IMR-90 (cell line): ENCODE results near the gene ZNF564. TPM values are rescaled to one million over a fixed set of nuclear protein-coding genes. Genes with fewer than 3 reads are reported as not detected.
A peak's percentile ranks its signal among the peaks of the same experiment; 100 is the strongest.

Experiments
- ATAC-seq: fragments of 200-7000 bp; cut with Tn5 transposase; 2 replicates; pipeline ENCODE4 v1.9.1; 2020; ENCODE audit warnings: low read depth, mild to moderate bottlenecking, moderate library complexity
- BruUV-seq: library from RNA; stranded (reverse); fragments of 400-500 nt; replicated peaks from 2 replicates; lab custom pipeline; 2021; lab: Mats Ljungman, UMichigan
- CTCF ChIA-PET: fragments of 300-600 bp; formaldehyde crosslinking; extraction: SDS; loops from one replicate; lab custom pipeline; 2021; ENCODE audit warnings: antibody characterized with exemption; lab: Yijun Ruan, JAX
- POLR2A ChIA-PET: fragments of 300-600 bp; sonication (Branson Sonifier 250); formaldehyde crosslinking; loops from one replicate; lab custom pipeline; 2022; ENCODE audit warnings: antibody characterized with exemption; ENCODE audit not compliant: unreplicated experiment; lab: Charles Lee
- DNase-seq: peaks from one replicate; pipeline ENCODE4 v3.0.0; 2013
- H2AFZ ChIP-seq: replicated peaks from 2 replicates; pipeline ENCODE3; 2013; ENCODE audit warnings: low read length, mild to moderate bottlenecking; ENCODE audit not compliant: poor library complexity
- H2AK5ac ChIP-seq: 2 replicates; pipeline ENCODE4 v1.6.1; 2013; ENCODE audit warnings: low read depth, low read length, inconsistent platforms
- H2AK9ac ChIP-seq: replicated peaks from 2 replicates; pipeline ENCODE3; 2013; ENCODE audit warnings: mild to moderate bottlenecking, low read depth, low read length, moderate library complexity; ENCODE audit not compliant: poor library complexity
- H2BK120ac ChIP-seq: 2 replicates; pipeline ENCODE4 v1.6.1; 2013; ENCODE audit warnings: low read depth, low read length, inconsistent platforms
- H2BK15ac ChIP-seq: 3 replicates; pipeline ENCODE4 v1.6.1; 2013; ENCODE audit warnings: low read depth, low read length, inconsistent platforms
- H2BK20ac ChIP-seq: 2 replicates; pipeline ENCODE4 v1.6.1; 2013; ENCODE audit warnings: low read depth, mild to moderate bottlenecking, inconsistent platforms, low read length, moderate library complexity
- H2BK5ac ChIP-seq: 2 replicates; pipeline ENCODE4 v1.6.1; 2013; ENCODE audit warnings: mild to moderate bottlenecking, low read depth, low read length, inconsistent platforms; ENCODE audit not compliant: poor library complexity, severe bottlenecking
- H3K14ac ChIP-seq: replicated peaks from 2 replicates; pipeline ENCODE4 v1.6.1; 2013; ENCODE audit warnings: low read depth, low read length, inconsistent platforms
- H3K18ac ChIP-seq: 2 replicates; pipeline ENCODE4 v1.6.1; 2013; ENCODE audit warnings: low read depth, low read length, control low read depth
- H3K23ac ChIP-seq: 2 replicates; pipeline ENCODE4 v1.6.1; 2013; ENCODE audit warnings: low read depth, low read length, inconsistent platforms
- H3K27ac ChIP-seq: 2 replicates; pipeline ENCODE4 v1.5.1; 2013; ENCODE audit warnings: mild to moderate bottlenecking, control low read depth, low read length; ENCODE audit not compliant: insufficient read depth
- H3K27me3 ChIP-seq: 2 replicates; pipeline ENCODE4 v1.6.1; 2013; ENCODE audit warnings: low read length; ENCODE audit not compliant: control insufficient read depth, insufficient read depth
- H3K36me3 ChIP-seq: 2 replicates; pipeline ENCODE4 v1.6.1; 2013; ENCODE audit warnings: low read length, mixed read lengths; ENCODE audit not compliant: control insufficient read depth, insufficient read depth
- H3K4ac ChIP-seq: 2 replicates; pipeline ENCODE4 v1.6.1; 2013; ENCODE audit warnings: low read depth, low read length, inconsistent platforms
- H3K4me1 ChIP-seq: 2 replicates; pipeline ENCODE4 v1.6.1; 2013; ENCODE audit warnings: low read length, mixed read lengths; ENCODE audit not compliant: control insufficient read depth, insufficient read depth
- H3K4me2 ChIP-seq: 2 replicates; pipeline ENCODE4 v1.6.1; 2013; ENCODE audit warnings: low read depth, mild to moderate bottlenecking, control low read depth, low read length, moderate library complexity
- H3K4me3 ChIP-seq: 2 replicates; pipeline ENCODE4 v1.5.1; 2013; ENCODE audit warnings: low read depth, mild to moderate bottlenecking, control low read depth, low read length, moderate library complexity; ENCODE audit not compliant: insufficient read depth
- H3K56ac ChIP-seq: 2 replicates; pipeline ENCODE4 v1.6.1; 2013; ENCODE audit warnings: low read length, inconsistent platforms; ENCODE audit not compliant: insufficient read depth; ENCODE audit errors: extremely low read depth
- H3K79me1 ChIP-seq, 2 experiments: 2 replicates each; pipeline ENCODE4 v1.6.1; 2013; ENCODE audit warnings: low read length in 2 of 2, inconsistent platforms in 1 of 2, low read depth in 1 of 2
- H3K9ac ChIP-seq: 2 replicates; pipeline ENCODE4 v1.6.1; 2013; ENCODE audit warnings: low read depth, low read length, control low read depth
- H3K9me1 ChIP-seq: 2 replicates; pipeline ENCODE4 v1.6.1; 2013; ENCODE audit warnings: low read length, inconsistent platforms; ENCODE audit not compliant: insufficient read depth
- H3K9me3 ChIP-seq: 2 replicates; pipeline ENCODE4 v1.6.1; 2013; ENCODE audit warnings: low read length; ENCODE audit not compliant: control insufficient read depth, insufficient read depth
- H4K20me1 ChIP-seq: 2 replicates; pipeline ENCODE4 v1.6.1; 2013; ENCODE audit warnings: low read length, inconsistent platforms; ENCODE audit not compliant: insufficient read depth
- H4K5ac ChIP-seq: 2 replicates; pipeline ENCODE4 v1.6.1; 2013; ENCODE audit warnings: mild to moderate bottlenecking, low read depth, low read length, control low read depth
- H4K8ac ChIP-seq, 2 experiments: 2 replicates each; pipeline ENCODE4 v1.6.1; 2013; ENCODE audit warnings: low read depth in 2 of 2, low read length in 2 of 2, control low read depth in 1 of 2, inconsistent platforms in 1 of 2
- H4K91ac ChIP-seq: 2 replicates; pipeline ENCODE4 v1.6.1; 2013; ENCODE audit warnings: low read depth, low read length, inconsistent platforms; ENCODE audit not compliant: insufficient read depth
- BHLHE40 ChIP-seq: fragments of 150-350 bp; IDR thresholded peaks from 2 replicates; pipeline ENCODE4 v1.6.1; 2016; ENCODE audit warnings: mild to moderate bottlenecking, low read depth, low read length
- CEBPB ChIP-seq: IDR thresholded peaks from 2 replicates; pipeline ENCODE4 v1.6.1; 2012; ENCODE audit warnings: low read depth, low read length, improper control_type of control experiment
- ELK1 ChIP-seq: fragments of 150-350 bp; IDR thresholded peaks from 2 replicates; pipeline ENCODE4 v1.6.1; 2016; ENCODE audit warnings: low read depth, mild to moderate bottlenecking, low read length, moderate library complexity, borderline replicate concordance
- FOS ChIP-seq: fragments of 150-350 bp; IDR thresholded peaks from 2 replicates; pipeline ENCODE4 v1.6.1; 2016; ENCODE audit warnings: low read depth, low read length
- MAFK ChIP-seq: IDR thresholded peaks from 2 replicates; pipeline ENCODE4 v1.6.1; 2012; ENCODE audit warnings: low read depth, low read length, improper control_type of control experiment
- MXI1 ChIP-seq: IDR thresholded peaks from 2 replicates; pipeline ENCODE4 v1.6.1; 2012; ENCODE audit warnings: low read depth, mild to moderate bottlenecking, low read length, moderate library complexity, borderline replicate concordance
- POLR2A ChIP-seq: IDR thresholded peaks from 2 replicates; pipeline ENCODE4 v1.6.1; 2012; ENCODE audit warnings: mild to moderate bottlenecking, low read depth, low read length
- RAD21 ChIP-seq: IDR thresholded peaks from 2 replicates; pipeline ENCODE4 v1.6.1; 2012; ENCODE audit warnings: low read length, improper control_type of control experiment
- RFX5 ChIP-seq: IDR thresholded peaks from 2 replicates; pipeline ENCODE4 v1.8.0; 2012; ENCODE audit warnings: low read depth, mild to moderate bottlenecking, low read length, moderate library complexity
- WGBS, 2 experiments: methylation state at CpG; one replicate each; pipeline versions ENCODE4 v1.1.5 to v1.1.7; 2013; ENCODE audit warnings: missing lambda C conversion rate in 2 of 2; ENCODE audit not compliant: insufficient read length in 1 of 2; ENCODE audit errors: extremely low coverage in 2 of 2; 5-methylcytosine and 5-hydroxymethylcytosine counted together
- dilution Hi-C: fragments of 300-500 bp; cut with HindIII; formaldehyde crosslinking; loops from one replicate; pipeline ENCODE4 v1.14.3; 2018; ENCODE audit warnings: low sequenced_read_pairs; ENCODE audit not compliant: unreplicated experiment
- in situ Hi-C: fragments of 300-500 bp; cut with MboI; formaldehyde crosslinking; loops from 3 replicates; pipeline ENCODE4 v1.14.3; 2019; ENCODE audit warnings: low sequenced_read_pairs, inconsistent platforms, mixed read lengths
- intact Hi-C: fragments of 100-400 bp; cut with micrococcal nuclease; formaldehyde crosslinking; loops from 2 replicates; pipeline ENCODE4 v1.10.0; 2022
- polyA plus RNA-seq, 3 experiments: library from polyadenylated mRNA; depleted of rRNA; stranded (reverse); fragments of >200 nt; gene quantifications; 2 replicates each; pipeline ENCODE4 v1.2.3, GENCODE V29; 2012; ENCODE audit warnings: low replicate concordance in 1 of 3
- total RNA-seq: library from RNA; depleted of rRNA; stranded (reverse); fragments of >200 nt; gene quantifications from 2 replicates; pipeline ENCODE4 v1.2.3, GENCODE V29; 2012
- TF ChIP-seq, protein P1 (sequence below): fragments of 150-350 bp; IDR thresholded peaks from 2 replicates; pipeline ENCODE4 v1.6.1; 2017; ENCODE audit warnings: mild to moderate bottlenecking, antibody characterized with exemption, low read length, low read depth

ZNF564 gene
- total and polyA plus RNA-seq, 2 of the 4 experiments (the other 2 are of a cell fraction), result 1.5 to 6.3 TPM

DNA sequence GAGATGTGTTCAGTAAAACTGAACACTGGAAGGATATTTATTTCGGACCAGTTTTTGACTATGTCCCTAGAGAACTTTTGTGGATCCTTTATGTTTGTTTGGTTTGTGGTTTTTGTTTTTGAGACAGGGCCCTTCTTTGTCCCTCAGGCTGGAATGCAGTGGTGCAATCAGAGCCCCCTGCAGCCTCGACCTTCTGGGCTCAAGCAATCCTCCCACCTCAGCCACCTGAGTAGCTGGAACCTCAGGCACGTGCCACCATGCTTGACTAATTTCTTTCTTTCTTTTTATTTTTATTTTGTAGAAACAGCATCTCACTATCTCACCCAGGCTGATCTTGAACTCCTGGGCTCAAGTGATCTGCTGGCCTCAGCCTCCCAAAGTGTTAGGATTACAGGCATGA is 65.7 kb downstream of the ZNF564 start:
- no TSS peak for BruUV-seq
- in situ Hi-C loops, result no loop called here

More for the DNA sequence above, 65.7 kb downstream of the ZNF564 start:
- Histone ChIP-seq H2BK5ac (no peak overlapping the region), H2AFZ (peak overlapping the region; percentile 91), H3K4me3 (no peak overlapping the region), H4K8ac (peak overlapping the region in 1 of 2 experiments; percentile 85; a peak in 1 of 4 replicates), H2BK15ac (no peak overlapping the region), H2AK9ac (no peak overlapping the region), H2BK120ac (no peak overlapping the region), H3K14ac (no peak overlapping the region), H3K36me3 (no peaks in the 10 kb centered on the region), H3K18ac (no peak overlapping the region), H3K56ac (no peak overlapping the region), H3K4me2 (no peak overlapping the region), H2BK20ac (no peak overlapping the region), H4K20me1 (no peaks in the 10 kb centered on the region; the same call in 1 of the 2 replicates), H4K5ac (no peak overlapping the region; the same call in 1 of the 2 replicates), H3K4me1 (peaks cover 6% of the 10 kb centered on the region), H4K91ac (no peak overlapping the region), H2AK5ac (no peak overlapping the region), H3K9me3 (no peaks in the 10 kb centered on the region; the same call in 1 of the 2 replicates), H3K4ac (no peak overlapping the region), H3K23ac (no peak overlapping the region), H3K27ac (no peak overlapping the region), H3K9ac (no peak overlapping the region), H3K79me1 (peaks cover 21 to 24% of the 10 kb centered on the region in 2 experiments), H3K9me1 (0 out of 2 replicates have a peak, but pooled peaks cover 4% of the 10 kb centered on the region), H3K27me3 (no peaks in the 10 kb centered on the region)
- ChIA-PET POLR2A (no interaction called here), CTCF (no interaction called here)
- no CpG with 5 or more reads among the region's 3 CpGs for WGBS, 2 experiments
- TF ChIP-seq CEBPB (no peak), MAFK (no peak), ELK1 (no peak), RFX5 (no peak), POLR2A (no peak), MXI1 (no peak), FOS (no peak), BHLHE40 (no peak), RAD21 (no peak)
- TF ChIP-seq, protein P1, sequence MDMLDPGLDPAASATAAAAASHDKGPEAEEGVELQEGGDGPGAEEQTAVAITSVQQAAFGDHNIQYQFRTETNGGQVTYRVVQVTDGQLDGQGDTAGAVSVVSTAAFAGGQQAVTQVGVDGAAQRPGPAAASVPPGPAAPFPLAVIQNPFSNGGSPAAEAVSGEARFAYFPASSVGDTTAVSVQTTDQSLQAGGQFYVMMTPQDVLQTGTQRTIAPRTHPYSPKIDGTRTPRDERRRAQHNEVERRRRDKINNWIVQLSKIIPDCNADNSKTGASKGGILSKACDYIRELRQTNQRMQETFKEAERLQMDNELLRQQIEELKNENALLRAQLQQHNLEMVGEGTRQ, result no peak
- ATAC-seq (no peak), DNase-seq (no peak)
- dilution Hi-C loops, result no loop called here
- intact Hi-C loops, result no loop called here
